ENCODE results near the gene SHISA8.

GRCh38 chr22:41912338-41913039, 2.4 kb downstream of the SHISA8 start:
- TF ChIP-seq EZH2phosphoT487 (conservative IDR thresholded peaks at IDR 0.05; ENCODE audit: low read length), result no peak
- TF ChIP-seq, protein P1, sequence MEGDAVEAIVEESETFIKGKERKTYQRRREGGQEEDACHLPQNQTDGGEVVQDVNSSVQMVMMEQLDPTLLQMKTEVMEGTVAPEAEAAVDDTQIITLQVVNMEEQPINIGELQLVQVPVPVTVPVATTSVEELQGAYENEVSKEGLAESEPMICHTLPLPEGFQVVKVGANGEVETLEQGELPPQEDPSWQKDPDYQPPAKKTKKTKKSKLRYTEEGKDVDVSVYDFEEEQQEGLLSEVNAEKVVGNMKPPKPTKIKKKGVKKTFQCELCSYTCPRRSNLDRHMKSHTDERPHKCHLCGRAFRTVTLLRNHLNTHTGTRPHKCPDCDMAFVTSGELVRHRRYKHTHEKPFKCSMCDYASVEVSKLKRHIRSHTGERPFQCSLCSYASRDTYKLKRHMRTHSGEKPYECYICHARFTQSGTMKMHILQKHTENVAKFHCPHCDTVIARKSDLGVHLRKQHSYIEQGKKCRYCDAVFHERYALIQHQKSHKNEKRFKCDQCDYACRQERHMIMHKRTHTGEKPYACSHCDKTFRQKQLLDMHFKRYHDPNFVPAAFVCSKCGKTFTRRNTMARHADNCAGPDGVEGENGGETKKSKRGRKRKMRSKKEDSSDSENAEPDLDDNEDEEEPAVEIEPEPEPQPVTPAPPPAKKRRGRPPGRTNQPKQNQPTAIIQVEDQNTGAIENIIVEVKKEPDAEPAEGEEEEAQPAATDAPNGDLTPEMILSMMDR (IDR thresholded peaks at IDR 0.05; ENCODE audit: insufficient read depth, low read length, poor library complexity, severe bottlenecking), result no peak

Data from SU-DHL-6 (cell line).